Measurements from ENCODE around the gene DFFB.

The DFFB gene

DNA sequence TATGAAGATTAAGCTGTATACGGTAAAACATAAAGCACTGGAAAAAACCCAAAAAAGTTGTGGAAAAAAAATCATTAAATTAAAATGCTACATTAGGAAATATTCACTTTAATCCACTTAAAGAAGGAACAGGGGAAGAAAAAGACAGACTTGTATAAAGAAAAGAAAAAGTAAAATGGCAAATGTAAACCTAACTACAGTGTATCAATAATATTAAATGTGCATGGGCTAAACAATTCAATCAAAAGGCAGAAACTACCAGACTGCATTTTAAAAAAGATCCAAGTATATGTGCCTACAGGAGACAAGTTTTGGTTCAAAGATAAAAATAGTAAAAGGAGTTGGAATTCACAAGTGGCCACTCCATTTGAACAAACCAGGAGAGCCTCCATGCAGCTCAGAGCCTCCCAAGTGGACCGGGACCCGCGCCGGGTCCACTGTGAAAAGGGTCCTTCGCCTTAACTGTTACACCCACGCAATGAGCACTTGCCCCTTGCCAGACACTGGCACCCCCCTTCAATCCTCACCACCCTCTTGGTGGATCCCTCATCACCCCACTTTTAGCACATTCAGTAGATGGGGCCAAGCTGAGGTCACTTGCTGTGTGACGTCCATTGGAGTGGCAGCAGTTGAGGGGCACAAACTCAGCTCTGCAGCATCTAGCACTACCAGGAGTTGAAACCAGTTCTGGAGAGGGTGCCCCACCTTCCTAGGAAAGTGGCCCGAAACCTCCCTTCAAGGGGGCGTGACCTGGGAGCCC, 41.9 kb downstream of the DFFB start:
- DNase-seq: no peak

DNA sequence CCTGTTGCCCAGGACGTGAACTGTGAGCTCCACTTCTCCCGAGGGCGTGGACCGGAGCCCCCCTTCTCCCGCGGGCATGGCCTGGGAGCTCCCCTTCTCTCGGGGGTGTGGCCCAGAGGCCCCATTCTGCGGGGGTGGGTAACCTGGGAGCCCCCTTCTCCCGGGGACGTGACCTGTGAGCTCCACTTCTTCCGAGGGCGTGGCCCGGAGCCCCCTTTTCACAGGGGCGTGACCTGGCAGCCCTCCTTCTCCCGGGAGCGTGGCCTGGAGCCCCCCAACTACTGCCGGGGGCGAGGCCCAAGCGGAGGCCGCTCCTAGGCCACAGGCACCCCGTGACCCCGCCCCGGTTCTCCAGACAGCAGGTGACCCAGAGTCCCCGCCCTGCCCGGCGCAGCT, 42.5 kb downstream of the DFFB start:
- DNase-seq: peak in 1 of 5 experiments; percentile 26

DNA sequence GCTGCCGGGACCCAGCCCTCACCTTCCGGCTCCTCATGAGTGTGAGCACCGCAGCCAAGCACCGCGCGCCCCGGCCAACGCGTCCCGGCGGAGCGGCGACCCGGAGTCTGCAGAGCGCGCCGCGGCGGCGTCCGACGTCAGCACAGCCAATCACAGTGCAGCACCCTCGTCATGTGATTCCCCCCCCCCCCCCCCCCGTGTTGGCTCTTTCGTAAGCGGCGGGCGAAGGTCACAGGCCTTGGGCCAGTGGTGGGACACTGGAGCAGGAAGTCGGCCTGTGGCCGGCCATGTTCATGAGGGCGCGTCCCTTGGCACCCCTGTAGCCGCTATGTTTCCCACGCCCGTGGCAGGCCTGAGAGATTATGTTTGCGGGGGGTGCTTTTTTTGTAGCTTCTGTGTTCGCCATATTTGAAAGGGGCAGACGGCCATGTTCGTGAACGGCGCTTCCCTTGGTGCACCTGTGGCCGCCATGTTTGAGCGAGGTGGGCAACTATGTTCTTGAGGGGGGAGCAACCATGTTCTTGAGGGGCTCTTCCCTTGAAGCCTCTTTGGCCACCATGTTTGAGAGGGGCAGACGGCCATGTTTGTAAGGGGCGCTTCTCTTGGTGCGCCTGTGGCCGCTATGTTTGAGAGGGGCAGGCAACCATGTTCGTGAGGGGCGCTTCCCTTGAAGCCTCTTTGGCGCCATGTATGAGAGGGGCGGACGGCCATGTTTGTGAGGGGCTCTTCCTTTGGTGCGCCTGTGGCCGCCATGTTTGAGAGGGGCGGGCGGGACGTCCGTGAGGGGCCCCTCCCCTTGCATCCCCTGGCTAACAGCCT, 43.1 kb downstream of the DFFB start, which contains the start of gene C1orf174:
Gene C1orf174 (minus strand): TSS at position 123 of the 819 bp plus-strand sequence. CDS start 86 bp downstream, at position 37.
- DNase-seq: peak; percentile 80 to 99 (median 94)

DNA sequence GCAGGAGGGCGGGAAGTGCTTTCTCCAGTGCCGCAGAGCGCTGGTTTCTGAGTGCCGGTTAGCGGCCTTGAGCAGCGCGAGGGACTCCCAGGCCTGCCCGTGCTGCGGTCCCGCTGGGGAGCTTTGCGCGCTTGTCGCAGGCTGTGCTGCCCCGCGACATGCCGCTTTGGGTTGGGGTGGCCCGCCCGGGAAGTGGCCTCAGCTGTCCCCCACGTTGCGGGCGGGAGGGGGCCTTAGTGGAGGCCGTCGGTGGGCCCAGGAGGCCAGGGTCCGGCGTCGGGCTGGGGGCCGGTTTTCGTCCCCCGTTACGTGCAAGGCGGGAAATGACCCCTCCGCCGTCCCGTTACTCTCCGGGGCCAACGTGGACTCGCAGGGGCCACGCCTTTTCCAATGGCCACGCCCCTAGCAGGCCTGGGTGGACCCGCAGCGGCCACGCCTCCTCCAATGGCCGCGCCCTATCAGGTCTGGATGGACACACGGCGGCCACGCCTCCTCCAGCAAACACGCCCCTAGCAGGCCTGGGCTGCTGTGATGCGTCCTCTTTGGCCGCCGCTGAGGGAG, 43.8 kb downstream of the DFFB start:
- DNase-seq: peak; percentile 61 to 92 (median 80)

DNA sequence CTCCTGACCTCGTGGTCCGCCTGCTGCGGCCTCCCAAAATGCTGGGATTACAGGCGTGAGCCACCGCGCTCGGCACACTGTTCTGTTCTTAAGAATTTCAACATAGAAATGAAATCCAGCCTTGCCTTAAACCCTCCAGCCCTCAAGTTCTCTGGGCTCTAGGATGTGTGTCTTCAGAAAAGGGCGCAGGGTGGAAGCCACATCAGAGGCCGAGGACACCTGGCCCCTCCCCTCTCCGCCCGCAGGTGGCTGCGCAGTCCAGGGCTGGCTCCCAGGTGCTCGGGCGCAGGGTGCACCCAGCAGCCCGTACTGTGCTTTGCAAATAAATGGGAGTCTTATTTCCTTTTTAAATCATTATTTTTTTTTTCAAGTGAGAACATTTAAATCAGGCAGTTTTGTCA, 44.8 kb downstream of the DFFB start:
- peak in 2 of 5 experiments; percentile 6 to 47 for DNase-seq

DNA sequence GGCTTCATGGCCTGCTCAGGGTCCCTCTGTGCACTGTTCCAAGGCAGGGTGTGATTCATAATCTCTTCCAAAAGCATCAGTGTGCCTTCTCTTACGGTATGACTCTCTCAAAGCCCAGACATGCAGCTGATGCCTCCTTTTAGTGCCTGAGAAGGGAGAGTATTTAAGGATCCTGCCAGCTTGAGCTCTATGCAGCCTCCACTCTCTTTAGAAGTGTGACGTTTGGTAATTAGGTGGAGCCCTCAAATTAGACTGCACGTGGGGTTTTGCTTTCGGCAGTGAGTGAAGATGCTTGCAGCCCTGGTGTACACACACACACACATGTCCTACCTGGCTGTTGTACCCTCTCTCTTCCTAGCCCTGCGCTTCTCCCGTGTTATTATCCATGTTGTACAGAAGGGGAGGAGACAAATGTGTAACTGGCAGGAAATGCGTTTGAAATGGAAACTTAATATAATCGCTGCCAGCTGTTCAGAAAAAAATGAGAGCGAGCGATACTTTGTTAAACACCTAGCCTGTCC, 45.4 kb downstream of the DFFB start:
- peak in 2 of 5 experiments; percentile 1 to 68 for DNase-seq

DNA sequence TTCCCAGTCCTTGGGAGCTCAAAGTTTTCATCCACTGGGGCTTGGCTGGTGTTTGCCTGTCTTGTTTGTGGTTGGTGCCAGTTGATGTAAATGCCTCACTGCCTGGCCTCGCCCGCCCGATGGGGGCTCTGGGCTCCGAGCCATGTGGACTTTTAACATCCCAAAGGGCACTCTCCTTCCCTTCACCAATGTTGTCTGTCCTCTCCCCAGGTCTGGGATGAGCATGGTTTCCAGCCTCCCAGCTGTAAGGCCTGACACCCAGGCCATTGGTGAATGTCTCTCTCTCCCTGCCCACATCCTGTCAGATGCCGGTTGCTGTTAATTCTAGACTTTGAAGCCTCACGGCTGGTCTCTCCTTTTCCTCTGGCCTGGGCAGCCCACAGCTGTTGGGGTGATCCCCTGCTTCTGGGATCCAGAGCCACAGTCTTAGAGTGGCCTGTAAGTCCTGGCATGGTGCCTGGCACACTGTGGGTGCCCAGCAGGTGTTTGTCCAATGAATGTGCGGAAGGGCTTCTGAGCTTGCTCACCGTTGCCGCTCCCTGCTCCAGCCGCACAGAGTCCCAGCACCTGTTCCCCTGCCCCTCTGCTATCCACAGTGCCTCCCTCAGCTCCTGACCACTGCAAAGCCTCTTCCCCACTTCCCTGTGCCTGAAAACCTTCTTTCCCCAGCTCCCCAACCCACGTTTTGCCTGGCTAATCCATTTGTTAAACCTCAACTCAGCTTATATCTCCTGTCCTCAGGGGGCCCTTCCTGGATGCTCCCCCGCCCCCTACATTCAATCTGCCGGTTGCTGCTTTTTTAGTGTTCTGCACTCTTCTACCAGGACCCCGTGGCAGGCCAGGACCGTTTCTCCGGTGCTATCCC, 46.1 kb downstream of the DFFB start:
- peak in 2 of 5 experiments; percentile 1 to 81 for DNase-seq

DNA sequence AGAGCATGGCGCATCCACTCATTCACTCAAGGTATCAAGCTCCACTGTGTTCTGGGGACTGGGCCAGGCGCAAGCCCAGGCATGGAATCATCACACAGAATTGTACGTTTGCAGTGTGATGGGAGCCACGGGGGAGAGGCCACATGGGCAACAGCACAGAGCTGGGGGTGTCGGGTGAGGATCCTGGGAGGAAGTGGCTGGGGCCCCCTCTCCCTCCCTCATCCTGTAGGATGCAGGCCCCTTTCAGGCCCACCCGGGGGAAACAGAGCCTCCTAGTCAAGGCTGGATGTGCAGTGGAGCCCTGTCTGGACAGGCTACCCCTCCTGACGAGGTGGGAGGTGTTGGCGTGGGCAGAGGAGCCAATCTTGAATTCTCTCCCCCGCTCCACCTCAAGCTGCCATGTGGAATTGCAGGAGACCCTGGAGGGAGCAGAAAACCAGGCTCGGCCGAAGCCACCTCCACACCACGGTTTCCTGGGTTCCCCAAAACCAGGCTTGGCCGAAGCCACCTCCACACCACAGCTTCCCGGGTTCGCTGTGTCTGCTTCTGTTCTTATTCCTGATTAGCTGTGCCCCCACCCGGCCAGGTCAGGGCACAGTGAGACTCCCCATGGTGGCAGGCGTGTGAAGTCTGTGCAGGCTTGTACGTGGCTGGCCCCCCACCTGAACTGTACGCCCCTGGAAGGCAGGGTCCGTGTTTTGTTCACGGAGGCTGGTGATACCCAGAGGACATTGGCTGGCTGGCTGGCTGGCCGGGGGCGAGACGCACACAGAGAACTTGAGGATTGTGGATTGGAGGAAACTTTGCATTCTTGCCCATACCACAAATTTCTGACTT, 46.9 kb downstream of the DFFB start:
- DNase-seq: peak in 1 of 5 experiments; percentile 2

DNA sequence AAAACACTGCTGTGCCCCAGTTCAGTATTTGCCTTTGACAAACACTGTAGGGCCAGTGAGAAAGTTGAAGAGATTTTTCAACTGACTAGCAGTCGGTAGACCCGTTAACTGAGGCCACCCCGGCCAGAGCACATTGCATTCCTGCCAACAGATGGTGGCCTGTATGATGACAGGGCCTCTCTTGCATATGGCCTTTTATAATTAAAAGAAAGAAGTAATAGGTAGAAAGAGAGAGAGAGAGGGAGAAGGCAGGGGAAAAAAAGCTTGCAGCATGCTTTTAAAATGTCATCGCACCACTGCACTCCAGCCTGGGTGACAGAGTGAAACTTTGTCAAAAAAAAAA, 47.5 kb downstream of the DFFB start:
- DNase-seq: peak in 1 of 5 experiments; percentile 4

DNA sequence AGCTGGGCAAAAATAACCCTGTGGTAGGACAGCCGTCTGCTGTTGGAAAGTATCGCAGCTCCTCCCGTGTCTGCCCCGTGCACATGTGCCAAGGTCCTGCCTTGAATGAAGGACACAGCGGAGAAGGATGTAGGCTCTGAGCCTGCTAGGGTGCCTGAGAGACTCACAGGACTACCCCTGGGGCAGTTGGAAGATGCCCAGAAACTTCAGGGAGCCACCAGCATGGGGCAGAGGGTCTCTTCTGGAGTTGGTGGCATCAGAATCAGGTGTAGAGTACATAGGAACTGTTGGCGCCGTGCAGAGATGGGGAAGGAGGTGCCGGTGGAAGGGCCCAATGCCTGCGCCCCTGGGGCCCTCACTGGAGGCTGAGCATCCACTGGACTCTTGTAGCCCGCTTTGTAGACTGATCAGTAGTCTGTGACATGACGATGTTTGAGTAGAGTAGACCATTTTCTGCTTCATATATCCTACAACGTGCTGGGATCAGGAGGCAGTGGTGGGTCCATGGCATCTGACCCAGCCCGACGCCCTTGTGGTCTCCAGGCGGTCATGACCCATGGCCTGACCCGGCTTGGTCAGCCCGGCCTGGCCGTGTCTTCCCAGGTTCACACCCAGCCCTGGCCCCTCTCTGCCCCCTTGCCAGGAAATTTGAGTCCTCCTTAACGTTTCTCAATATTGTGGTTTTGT, 48.1 kb downstream of the DFFB start:
- peak in 1 of 5 experiments; percentile 6 for DNase-seq

DNA sequence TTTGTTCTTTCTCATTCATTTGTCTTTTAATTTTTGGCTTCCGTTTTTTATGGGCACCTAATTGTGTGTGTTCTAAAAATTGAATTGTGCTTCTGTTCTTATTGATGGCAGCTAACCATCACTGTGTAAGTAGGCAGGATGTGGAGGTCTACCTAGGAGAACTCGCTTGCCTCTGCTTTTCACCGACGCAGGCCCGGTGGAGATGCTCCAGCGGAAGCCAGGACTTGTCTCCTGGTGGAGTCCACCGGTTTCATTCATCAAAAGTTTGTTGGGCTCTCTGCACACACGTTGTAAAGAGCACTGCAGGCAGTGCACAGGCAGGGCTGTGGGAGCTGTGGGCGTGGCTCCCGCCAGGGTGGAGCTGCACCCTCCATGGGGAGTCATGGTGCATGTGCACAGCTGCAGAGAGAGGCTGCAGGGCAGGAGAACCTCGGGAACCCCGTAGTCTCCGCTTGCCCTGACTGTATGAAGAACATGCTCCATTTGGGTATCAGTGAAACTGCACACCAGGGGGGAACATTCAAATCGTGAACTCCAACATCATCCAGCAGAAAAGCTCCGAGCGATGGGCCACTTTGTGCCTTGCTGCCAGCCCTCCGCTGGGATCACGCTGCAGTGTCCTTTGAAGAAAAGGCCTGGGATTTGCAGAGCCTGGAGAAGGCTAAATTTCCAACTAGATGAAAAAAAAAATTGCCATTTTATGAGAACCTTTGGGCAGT, 48.8 kb downstream of the DFFB start:
- DNase-seq: peak in 1 of 5 experiments; percentile 0

DNA sequence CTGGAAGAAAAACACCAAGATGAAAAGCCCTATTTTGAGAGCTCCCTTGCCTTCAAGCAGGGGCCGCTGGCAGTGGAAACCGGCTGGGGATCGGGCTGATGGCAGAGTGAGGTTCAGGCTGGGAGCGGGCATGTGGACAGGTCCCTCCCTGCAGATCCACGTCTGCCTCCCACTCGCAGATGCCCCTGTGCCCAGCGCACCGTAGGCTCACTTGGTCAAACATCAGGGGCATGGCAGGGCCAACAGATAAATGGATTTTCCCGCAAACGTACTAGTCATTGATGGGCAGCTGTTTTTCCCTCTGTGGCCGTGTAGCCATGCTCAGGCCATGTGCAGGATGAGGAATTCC, 49.4 kb downstream of the DFFB start:
- DNase-seq: peak in 1 of 5 experiments; percentile 1

DNA sequence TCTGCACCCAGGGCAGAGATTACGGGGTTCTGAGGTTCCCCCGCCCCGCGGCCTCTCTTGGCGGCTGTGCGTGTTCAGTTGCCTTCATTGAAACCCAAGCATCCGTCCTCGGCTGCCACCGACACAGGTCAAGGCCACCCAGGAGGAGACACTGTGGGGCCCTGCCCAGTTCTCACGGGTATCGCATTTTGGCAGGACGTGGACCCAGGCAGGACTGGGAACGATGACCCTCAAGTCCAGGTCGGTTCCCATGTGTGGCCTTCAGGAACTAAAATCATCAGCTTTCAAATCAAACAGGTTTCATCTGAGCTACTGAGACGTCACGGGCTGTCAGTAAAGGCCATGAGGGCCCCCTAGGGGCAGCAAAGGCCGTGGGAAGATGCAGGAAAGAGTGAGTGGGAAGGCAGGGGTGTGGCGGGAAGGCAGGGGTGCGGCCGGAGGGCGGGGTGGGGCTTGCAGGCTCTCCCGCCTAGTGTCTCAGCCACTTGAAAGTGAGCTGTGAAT, 49.8 kb downstream of the DFFB start:
- peak in 1 of 5 experiments; percentile 6 for DNase-seq

DNA sequence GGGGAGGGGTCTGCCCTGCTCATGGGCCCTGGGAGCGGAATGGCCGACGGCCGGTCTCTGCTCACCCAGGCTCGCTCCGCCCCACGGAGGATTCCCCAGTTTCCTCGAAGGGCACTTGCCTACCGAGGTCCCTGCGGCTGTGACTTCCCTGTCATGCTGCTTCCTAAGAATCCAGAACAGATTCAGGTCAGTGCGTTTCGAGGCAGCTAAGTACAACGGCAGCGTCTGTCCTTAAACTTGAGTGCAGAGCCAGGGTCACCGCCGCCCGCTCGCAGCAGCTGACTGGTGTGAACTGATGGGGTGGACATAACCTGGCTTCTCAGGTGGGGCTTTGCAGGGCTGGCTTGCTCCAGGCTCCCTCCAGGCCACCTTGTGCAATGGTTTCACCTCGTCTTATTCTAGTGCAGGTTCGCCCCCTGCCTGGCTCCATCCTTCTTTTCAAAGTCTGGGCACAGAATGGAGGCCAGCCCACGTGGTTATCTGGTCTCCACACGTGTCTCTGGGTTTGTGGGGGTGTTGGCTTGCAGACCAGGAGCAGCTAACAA, 50.4 kb downstream of the DFFB start:
- peak in 1 of 5 experiments; percentile 1 for DNase-seq

DNA sequence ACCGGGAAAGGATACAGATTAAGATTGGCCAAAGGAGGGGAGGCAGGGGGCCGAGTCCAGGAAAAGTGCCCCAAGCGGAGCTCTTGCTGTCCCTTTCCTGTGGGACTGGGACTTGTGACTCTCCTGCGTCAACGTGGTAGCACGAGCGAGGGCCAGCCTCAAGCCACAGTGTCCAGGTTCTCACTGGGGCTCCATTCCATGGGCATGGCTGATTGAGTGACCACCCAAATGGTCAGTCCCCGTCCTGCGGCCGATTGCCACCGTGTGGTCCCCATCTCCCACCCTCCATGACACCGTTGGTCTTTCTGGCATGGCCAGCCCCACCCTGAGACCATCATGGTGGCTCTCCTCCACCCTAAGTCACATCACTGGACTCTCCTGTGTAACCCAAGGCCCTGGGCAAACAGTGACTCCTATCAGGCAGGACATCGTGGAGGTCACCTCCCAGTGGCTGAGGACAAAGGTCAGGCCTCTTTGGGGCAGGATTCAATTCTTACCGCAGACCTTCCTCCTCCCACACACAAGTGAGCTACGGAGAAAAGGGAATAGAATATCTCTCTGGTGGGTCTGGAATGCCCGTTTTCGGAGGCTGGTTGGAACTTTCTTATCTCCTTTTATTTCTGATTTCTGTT, 51.7 kb downstream of the DFFB start:
- peak in 1 of 5 experiments; percentile 5 for DNase-seq

DNA sequence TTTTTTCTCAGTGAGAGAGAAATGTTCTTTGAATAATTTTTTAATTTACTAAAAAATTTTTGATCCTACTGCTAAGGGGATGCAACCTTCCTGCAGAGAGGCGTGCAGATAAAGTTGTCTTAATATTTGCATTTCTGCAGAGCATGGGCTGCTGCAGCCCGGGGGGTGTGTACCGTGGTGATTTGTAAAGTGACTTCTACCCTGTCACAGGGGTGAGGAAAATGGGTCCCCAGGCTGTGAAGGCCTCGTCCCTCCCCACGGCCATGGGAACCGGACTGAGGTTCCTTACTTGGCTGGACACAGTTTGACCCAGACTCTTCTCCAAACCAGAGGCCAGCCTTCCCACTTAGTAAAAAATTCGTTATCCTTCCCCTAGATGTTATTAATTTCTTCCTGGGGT, 52.3 kb downstream of the DFFB start:
- peak in 1 of 5 experiments; percentile 3 for DNase-seq

DNA sequence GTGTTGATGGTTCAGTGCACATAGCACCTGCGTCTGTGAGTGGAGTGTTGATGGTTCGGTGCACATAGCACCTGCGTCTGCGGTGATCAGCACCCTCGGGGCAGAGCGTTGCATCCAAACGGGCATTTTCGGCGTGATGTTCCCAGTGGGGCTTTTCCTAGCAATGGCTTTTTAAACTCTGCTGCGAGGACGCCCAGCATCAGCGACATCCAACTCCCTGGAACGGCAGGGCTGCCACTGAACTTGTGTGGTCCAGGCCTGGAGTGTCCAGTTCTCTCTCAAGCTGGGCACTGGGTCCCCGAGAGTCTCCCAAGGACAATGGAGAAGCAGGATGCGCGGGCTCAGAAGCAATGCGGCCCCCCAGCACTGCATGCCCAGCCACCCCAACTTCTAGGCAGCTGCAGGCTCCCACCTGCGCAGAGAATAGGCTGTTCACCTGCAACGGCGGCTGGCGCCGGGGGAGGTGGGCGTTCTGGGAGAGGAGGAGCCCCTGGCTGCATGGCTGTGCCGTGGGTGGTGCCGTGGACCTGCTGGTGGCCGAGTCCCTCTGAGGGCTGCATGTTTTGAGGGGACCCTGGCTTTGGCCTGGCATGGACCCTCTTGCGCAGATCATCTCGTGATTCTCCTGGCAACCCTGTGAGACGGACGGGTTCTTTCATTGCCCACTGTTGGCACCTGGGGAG, 52.9 kb downstream of the DFFB start:
- DNase-seq: peak in 1 of 5 experiments; percentile 8
